ENCODE measurements around the gene ARL4C.
A peak's percentile ranks its signal among the peaks of the same experiment; 100 is the strongest.

Gene ARL4C

DNA sequence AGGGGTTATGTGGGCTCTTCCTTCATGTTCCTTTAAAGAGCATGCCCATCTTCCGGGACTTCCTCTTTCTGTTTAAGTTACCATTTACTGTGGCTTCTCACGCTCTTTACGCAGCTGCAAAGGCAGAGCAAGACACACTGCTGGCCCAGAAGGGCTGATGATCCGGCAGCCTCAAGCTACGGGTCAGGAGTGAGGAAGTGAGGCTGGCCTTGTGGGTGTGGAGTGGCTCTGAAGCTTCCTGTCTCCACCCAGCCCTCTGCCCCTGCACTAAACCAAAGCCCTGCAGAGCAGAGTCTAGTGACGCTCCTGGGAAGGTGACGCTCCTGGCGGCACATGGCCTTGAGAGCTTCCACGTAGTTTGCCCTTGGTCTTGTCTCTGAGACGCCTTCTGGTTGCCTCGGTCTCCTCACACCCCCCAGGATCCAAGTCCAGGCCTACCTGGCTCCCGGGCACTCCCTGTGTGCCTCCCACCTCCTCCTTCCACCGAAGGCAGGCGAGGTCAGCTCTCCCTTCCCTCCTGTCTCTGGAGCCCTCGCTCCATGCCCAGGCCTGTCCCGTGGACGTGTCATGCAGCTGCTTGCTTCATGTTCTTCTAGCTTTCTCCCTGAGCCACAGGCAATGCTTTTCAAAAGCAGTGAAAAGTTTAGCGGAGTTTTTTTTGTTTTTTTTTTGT is 50.3 kb downstream of the ARL4C start:
- no peak overlapping the region for H3K4me3 ChIP-seq (ENCODE audit: low read length)
- TF ChIP-seq, protein P1, sequence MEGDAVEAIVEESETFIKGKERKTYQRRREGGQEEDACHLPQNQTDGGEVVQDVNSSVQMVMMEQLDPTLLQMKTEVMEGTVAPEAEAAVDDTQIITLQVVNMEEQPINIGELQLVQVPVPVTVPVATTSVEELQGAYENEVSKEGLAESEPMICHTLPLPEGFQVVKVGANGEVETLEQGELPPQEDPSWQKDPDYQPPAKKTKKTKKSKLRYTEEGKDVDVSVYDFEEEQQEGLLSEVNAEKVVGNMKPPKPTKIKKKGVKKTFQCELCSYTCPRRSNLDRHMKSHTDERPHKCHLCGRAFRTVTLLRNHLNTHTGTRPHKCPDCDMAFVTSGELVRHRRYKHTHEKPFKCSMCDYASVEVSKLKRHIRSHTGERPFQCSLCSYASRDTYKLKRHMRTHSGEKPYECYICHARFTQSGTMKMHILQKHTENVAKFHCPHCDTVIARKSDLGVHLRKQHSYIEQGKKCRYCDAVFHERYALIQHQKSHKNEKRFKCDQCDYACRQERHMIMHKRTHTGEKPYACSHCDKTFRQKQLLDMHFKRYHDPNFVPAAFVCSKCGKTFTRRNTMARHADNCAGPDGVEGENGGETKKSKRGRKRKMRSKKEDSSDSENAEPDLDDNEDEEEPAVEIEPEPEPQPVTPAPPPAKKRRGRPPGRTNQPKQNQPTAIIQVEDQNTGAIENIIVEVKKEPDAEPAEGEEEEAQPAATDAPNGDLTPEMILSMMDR (IDR thresholded peaks at IDR 0.05; ENCODE audit: low read depth, low read length): no peak
- H3K4me1 ChIP-seq (ENCODE audit: low read length): peaks cover 14% of the 10 kb centered on the region
- no peaks in the 10 kb centered on the region for H3K27me3 ChIP-seq (ENCODE audit: low read depth, low read length)
- H3K9ac ChIP-seq (ENCODE audit: low read length): no peak overlapping the region
- H3K9me3 ChIP-seq (ENCODE audit: insufficient read depth, low read length): no peaks in the 10 kb centered on the region
- no peak overlapping the region for H3K27ac ChIP-seq (ENCODE audit: low read length)
- H3K36me3 ChIP-seq (replicated peaks; ENCODE audit: low read depth, low read length): no peaks in the 10 kb centered on the region
- H3K79me2 ChIP-seq (ENCODE audit: low read length): no peaks in the 10 kb centered on the region
- H3K4me2 ChIP-seq (ENCODE audit: low read length): peak overlapping the region; percentile 17; the same call in 1 of the 2 replicates
- peak overlapping the region; percentile 20; the same call in 1 of the 2 replicates for H2AFZ ChIP-seq (ENCODE audit: low read depth, low read length)
- H4K20me1 ChIP-seq (ENCODE audit: insufficient read depth, low read length): no peaks in the 10 kb centered on the region

DNA sequence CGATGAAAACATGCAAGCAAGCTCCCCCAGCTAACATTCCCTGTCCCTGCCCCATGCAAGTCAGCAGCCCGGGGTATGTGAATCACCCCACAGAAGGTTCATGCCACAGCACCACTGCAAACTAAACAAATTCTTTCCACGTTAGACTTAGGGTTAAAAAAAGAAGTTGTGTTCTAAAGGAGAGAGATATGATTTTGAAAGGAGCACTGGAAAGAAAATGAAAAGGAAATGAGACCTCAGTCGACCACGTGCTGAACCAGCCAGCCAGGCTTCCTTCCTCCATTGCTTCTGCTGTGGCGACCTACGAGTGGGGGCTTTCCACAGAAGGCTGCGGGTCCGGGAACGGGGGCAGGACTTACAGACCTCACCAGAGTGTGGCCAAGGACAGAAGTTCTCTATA is 52.0 kb downstream of the ARL4C start:
- Histone ChIP-seq H3K27me3 (ENCODE audit: low read depth, low read length) (no peaks in the 10 kb centered on the region), H3K36me3 (replicated peaks; ENCODE audit: low read depth, low read length) (no peaks in the 10 kb centered on the region), H3K27ac (ENCODE audit: low read length) (no peak overlapping the region; the same call in 1 of the 2 replicates), H3K4me1 (ENCODE audit: low read length) (peaks cover 14% of the 10 kb centered on the region), H4K20me1 (ENCODE audit: insufficient read depth, low read length) (no peaks in the 10 kb centered on the region), H3K79me2 (ENCODE audit: low read length) (no peaks in the 10 kb centered on the region), H3K9ac (ENCODE audit: low read length) (no peak overlapping the region), H3K4me2 (ENCODE audit: low read length) (peak overlapping the region; percentile 40; the same call in 1 of the 2 replicates), H3K9me3 (ENCODE audit: insufficient read depth, low read length) (no peaks in the 10 kb centered on the region), H3K4me3 (ENCODE audit: low read length) (no peak overlapping the region), H2AFZ (ENCODE audit: low read depth, low read length) (peak overlapping the region; percentile 83; the same call in 1 of the 2 replicates)
- TF ChIP-seq EZH2phosphoT487 (IDR thresholded peaks at IDR 0.05; ENCODE audit: low read depth): no peak
- TF ChIP-seq, protein P1 (IDR thresholded peaks at IDR 0.05; ENCODE audit: low read depth, low read length): no peak

DNA sequence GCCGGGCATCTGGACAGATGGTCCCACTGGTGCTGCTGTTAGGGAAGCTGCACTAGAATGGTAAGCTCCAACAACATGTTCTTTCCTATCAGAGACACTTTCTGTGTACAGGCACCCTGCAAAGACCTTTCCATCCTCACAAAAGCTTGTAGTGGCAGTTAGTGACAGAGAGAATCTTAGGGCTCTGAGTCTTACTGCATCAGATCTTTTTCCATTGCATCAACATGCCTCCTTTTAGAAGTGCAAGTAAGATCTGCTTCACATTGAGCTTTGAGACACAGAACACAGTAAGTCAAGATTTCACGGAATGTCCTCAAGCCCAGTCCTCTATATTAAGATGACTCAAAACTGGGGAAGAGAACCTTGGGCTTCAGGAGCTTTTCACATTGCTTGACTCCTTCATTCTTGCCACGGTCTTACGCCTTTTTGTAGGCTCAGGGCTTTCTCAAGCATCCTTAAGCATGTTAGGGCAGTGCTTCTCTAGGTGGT is 52.6 kb downstream of the ARL4C start:
- H3K36me3 ChIP-seq (replicated peaks; ENCODE audit: low read depth, low read length): no peaks in the 10 kb centered on the region
- no peaks in the 10 kb centered on the region for H4K20me1 ChIP-seq (ENCODE audit: insufficient read depth, low read length)
- TF ChIP-seq, protein P1 (IDR thresholded peaks at IDR 0.05; ENCODE audit: low read depth, low read length): no peak
- no peak for TF ChIP-seq EZH2phosphoT487 (IDR thresholded peaks at IDR 0.05; ENCODE audit: low read depth)
- peaks cover 14% of the 10 kb centered on the region for H3K4me1 ChIP-seq (ENCODE audit: low read length)
- H3K9ac ChIP-seq (ENCODE audit: low read length): no peak overlapping the region
- no peaks in the 10 kb centered on the region for H3K79me2 ChIP-seq (ENCODE audit: low read length)
- no peaks in the 10 kb centered on the region for H3K27me3 ChIP-seq (ENCODE audit: low read depth, low read length)
- H3K27ac ChIP-seq (ENCODE audit: low read length): no peak overlapping the region
- H3K9me3 ChIP-seq (ENCODE audit: insufficient read depth, low read length): no peaks in the 10 kb centered on the region
- H2AFZ ChIP-seq (ENCODE audit: low read depth, low read length): no peak overlapping the region
- H3K4me2 ChIP-seq (ENCODE audit: low read length): no peak overlapping the region
- no peak overlapping the region for H3K4me3 ChIP-seq (ENCODE audit: low read length)
